ENCODE results near the gene APBA1.

The APBA1 gene

DNA sequence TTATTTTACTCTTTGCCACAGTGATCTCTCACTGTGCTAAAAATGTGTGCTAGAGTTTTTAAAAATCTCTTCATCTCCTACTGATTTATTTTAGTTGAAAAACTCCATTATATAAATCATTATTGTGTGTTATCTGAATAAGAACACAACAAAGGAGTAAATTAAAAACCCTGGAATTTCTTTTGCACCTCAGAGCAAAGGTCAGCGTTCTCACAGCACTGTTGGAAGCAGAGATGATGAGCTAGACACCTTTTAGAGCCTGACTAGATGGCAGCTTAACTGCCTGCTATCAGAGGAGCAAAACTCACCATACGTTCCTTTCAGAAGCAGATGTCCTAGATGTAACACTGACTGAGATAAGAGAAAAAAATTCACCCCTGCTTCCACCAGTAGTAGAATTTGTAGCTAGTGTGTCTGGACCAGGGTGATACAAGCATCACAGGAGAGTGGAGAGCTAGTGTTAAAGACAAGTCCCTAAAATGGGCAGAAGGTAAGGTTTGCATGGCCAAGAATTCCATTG, 200.0 kb downstream of the APBA1 start:
- no peaks in the 10 kb centered on the region for H3F3A ChIP-seq (ENCODE audit: control insufficient read depth, insufficient read depth)
- H3K9me2 ChIP-seq (replicated peaks; ENCODE audit: control insufficient read depth, low read length) = no peaks in the 10 kb centered on the region
- peaks cover 3% of the 10 kb centered on the region; the same call in 1 of the 2 replicates for H3K27me3 ChIP-seq (ENCODE audit: control insufficient read depth, low read length)
- H3K9me3 ChIP-seq (ENCODE audit: control insufficient read depth, insufficient read depth, low read length) = no peaks in the 10 kb centered on the region
- TF ChIP-seq EZH2phosphoT487 (IDR thresholded peaks at IDR 0.05; ENCODE audit: borderline replicate concordance, low read length) = no peak
- TF ChIP-seq, protein P1, sequence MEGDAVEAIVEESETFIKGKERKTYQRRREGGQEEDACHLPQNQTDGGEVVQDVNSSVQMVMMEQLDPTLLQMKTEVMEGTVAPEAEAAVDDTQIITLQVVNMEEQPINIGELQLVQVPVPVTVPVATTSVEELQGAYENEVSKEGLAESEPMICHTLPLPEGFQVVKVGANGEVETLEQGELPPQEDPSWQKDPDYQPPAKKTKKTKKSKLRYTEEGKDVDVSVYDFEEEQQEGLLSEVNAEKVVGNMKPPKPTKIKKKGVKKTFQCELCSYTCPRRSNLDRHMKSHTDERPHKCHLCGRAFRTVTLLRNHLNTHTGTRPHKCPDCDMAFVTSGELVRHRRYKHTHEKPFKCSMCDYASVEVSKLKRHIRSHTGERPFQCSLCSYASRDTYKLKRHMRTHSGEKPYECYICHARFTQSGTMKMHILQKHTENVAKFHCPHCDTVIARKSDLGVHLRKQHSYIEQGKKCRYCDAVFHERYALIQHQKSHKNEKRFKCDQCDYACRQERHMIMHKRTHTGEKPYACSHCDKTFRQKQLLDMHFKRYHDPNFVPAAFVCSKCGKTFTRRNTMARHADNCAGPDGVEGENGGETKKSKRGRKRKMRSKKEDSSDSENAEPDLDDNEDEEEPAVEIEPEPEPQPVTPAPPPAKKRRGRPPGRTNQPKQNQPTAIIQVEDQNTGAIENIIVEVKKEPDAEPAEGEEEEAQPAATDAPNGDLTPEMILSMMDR (IDR thresholded peaks at IDR 0.05; ENCODE audit: low read depth, low read length, poor library complexity, severe bottlenecking) = no peak
- no peak overlapping the region for H3K4me3 ChIP-seq (ENCODE audit: low read length)
- no peak overlapping the region for H3K27ac ChIP-seq (ENCODE audit: low read depth, low read length)
- H4K20me1 ChIP-seq (ENCODE audit: control insufficient read depth, insufficient read depth, low read depth, low read length) = no peaks in the 10 kb centered on the region
- no peaks in the 10 kb centered on the region for H3K79me2 ChIP-seq (ENCODE audit: control insufficient read depth, low read length)
- H3K4me1 ChIP-seq (ENCODE audit: control insufficient read depth, low read length) = no peaks in the 10 kb centered on the region
- H3K36me3 ChIP-seq (ENCODE audit: control insufficient read depth, low read length) = no peaks in the 10 kb centered on the region
- H3K4me2 ChIP-seq (ENCODE audit: low read length) = no peak overlapping the region

DNA sequence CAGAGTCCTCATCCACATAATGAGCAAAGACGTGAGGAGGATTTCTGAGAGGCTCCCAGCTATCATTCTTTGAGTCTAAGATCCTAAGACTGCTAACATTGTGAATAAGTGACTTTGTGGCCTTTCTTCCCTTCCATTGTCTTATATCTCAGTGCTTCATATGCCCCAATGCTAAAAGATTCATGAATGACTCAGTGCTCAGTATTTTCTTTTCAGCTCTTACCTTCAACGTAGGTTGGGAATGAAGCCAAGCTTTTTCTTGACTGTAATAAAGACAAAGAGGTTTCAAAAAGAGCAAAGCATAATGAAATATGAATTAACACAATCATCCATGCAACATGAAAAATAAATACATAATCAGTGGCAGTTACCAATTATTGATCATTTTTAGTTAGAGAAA, 200.7 kb downstream of the APBA1 start:
- no peak overlapping the region for H3K4me3 ChIP-seq (ENCODE audit: low read length)
- no peaks in the 10 kb centered on the region for H3K36me3 ChIP-seq (ENCODE audit: control insufficient read depth, low read length)
- no peaks in the 10 kb centered on the region for H4K20me1 ChIP-seq (ENCODE audit: control insufficient read depth, insufficient read depth, low read depth, low read length)
- H3K9me3 ChIP-seq (ENCODE audit: control insufficient read depth, insufficient read depth, low read length) = no peaks in the 10 kb centered on the region
- no peaks in the 10 kb centered on the region for H3K4me1 ChIP-seq (ENCODE audit: control insufficient read depth, low read length)
- no peaks in the 10 kb centered on the region for H3K9me2 ChIP-seq (replicated peaks; ENCODE audit: control insufficient read depth, low read length)
- peaks cover 3% of the 10 kb centered on the region; the same call in 1 of the 2 replicates for H3K27me3 ChIP-seq (ENCODE audit: control insufficient read depth, low read length)
- no peak overlapping the region for H3K4me2 ChIP-seq (ENCODE audit: low read length)
- H3F3A ChIP-seq (ENCODE audit: control insufficient read depth, insufficient read depth) = no peaks in the 10 kb centered on the region
- TF ChIP-seq EZH2phosphoT487 (IDR thresholded peaks at IDR 0.05; ENCODE audit: borderline replicate concordance, low read length) = no peak
- TF ChIP-seq, protein P1 (IDR thresholded peaks at IDR 0.05; ENCODE audit: low read depth, low read length, poor library complexity, severe bottlenecking) = no peak
- no peak overlapping the region for H3K27ac ChIP-seq (ENCODE audit: low read depth, low read length)
- no peaks in the 10 kb centered on the region for H3K79me2 ChIP-seq (ENCODE audit: control insufficient read depth, low read length)

DNA sequence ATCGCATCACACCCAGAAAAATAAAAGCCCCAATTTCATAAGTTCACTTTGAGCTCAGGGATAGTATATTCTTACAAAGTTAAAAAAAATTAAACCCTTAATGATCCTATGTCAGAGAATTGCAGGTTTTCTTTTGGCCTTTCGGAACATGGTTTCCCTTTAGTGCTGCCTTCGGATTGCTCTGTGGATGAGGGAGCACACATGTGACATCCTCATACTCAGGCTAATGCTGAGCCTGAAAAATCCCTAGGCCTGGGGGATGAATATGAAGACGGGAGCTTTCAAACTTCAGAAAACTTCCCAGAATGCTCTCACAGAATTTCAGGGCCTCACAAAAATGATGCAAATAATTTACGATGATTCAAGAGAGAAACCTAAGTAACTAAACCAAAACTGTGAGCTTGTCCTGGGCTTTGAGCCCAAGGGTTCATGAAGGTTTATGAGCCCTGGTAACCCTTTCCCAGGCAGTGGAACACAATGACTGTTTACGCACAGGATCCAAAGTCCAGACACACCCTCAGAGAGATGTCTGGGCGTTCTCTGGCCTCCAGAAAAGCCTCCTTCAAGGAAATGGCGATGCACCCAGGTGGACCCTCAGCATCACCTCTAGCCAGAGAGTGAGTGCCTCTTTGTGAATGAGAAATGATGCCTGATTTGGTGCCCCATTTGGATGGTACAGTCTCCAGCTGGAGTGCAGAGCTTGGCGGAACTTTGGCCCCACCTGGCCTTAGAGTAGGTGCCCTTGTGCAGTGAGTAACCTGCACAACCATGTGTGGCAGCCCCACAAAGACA, 201.8 kb downstream of the APBA1 start:
- Histone ChIP-seq H4K20me1 (ENCODE audit: control insufficient read depth, insufficient read depth, low read depth, low read length) (no peaks in the 10 kb centered on the region), H3K9me2 (replicated peaks; ENCODE audit: control insufficient read depth, low read length) (no peaks in the 10 kb centered on the region), H3K4me1 (ENCODE audit: control insufficient read depth, low read length) (no peaks in the 10 kb centered on the region), H3K27me3 (ENCODE audit: control insufficient read depth, low read length) (peaks cover 3% of the 10 kb centered on the region; the same call in 1 of the 2 replicates), H3K36me3 (ENCODE audit: control insufficient read depth, low read length) (no peaks in the 10 kb centered on the region), H3F3A (ENCODE audit: control insufficient read depth, insufficient read depth) (no peaks in the 10 kb centered on the region), H3K79me2 (ENCODE audit: control insufficient read depth, low read length) (no peaks in the 10 kb centered on the region), H3K4me3 (ENCODE audit: low read length) (no peak overlapping the region), H3K4me2 (ENCODE audit: low read length) (no peak overlapping the region), H3K9me3 (ENCODE audit: control insufficient read depth, insufficient read depth, low read length) (no peaks in the 10 kb centered on the region), H3K27ac (ENCODE audit: low read depth, low read length) (no peak overlapping the region)
- TF ChIP-seq, protein P1 (IDR thresholded peaks at IDR 0.05; ENCODE audit: low read depth, low read length, poor library complexity, severe bottlenecking) = no peak
- no peak for TF ChIP-seq EZH2phosphoT487 (IDR thresholded peaks at IDR 0.05; ENCODE audit: borderline replicate concordance, low read length)
